Mesenteric fat pad (tissue), 1 donor: ENCODE results near the gene PLOD1. TPM values are rescaled to one million over a fixed set of nuclear protein-coding genes. Genes with fewer than 3 reads are reported as not detected.
"Not testable (repeated sequence)": the region's sequence is repeated elsewhere in the genome, so short reads cannot be mapped to it uniquely, and the experiment has no call there.

Experiments
- DNase-seq: peaks from one replicate; pipeline ENCODE4 v3.0.0-alpha.2; 2020; ENCODE audit warnings: low spot score
- total RNA-seq: library from RNA; stranded (reverse); fragmentation: NEBNext Ultra II Directional; extraction: Animal tissue kit (Norgen Biotek cat#: 25700); gene quantifications from one replicate; pipeline ENCODE4 v1.2.1, GENCODE V29; 2021
- donor health status: DM: yes; HTN: yes; CAD: no.

The PLOD1 gene
- total RNA-seq, 1 donor from 2014 or later: 66.9 TPM

DNA sequence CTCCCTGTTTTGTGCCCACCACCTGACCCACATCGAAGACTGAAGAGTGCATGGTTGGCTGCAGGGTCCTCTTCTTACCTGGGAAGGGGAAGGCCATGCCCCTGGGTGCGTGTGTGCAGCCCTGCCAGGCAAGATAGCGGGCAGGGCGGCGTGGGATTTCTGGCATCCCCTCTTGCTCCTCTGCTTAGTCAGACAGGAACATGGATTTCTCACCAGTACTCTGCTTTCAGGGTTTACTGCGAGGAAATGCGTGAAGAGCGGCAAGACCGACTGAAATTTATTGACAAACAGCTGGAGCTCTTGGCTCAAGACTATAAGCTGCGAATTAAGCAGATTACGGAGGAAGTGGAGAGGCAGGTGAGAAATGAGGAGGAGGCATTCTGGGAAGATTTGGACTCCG lies 69.2 kb downstream of the PLOD1 start:
- no peak for DNase-seq

DNA sequence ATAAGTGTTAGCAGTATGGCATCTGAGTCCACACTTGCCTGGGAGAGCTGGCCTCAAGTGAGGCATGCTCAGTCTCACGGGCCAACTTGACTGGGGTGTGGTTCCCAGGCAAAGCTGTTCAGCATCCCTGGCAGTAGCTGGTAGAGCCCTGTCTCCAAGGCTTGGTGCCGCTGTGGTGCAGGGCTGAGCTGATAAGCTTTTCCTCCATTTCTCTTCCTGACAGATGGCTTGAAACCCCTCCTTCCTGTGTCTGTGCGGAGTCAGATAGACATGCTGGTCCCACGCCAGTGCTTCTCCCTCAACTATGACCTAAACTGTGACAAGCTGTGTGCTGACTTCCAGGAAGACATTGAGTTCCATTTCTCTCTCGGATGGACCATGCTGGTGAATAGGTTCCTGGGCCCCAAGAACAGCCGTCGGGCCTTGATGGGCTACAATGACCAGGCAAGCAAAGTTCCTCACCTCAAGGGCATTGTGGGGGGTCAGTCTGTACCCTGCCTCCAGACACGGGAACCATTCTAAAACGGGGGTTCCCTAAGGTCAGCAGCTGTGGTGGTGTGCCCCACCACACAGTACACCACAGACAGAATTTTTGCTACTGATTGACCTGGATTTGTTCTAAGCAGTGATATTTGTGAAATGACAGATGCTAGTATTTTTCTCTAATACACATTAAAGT lies 71.1 kb downstream of the PLOD1 start:
- no peak for DNase-seq

DNA sequence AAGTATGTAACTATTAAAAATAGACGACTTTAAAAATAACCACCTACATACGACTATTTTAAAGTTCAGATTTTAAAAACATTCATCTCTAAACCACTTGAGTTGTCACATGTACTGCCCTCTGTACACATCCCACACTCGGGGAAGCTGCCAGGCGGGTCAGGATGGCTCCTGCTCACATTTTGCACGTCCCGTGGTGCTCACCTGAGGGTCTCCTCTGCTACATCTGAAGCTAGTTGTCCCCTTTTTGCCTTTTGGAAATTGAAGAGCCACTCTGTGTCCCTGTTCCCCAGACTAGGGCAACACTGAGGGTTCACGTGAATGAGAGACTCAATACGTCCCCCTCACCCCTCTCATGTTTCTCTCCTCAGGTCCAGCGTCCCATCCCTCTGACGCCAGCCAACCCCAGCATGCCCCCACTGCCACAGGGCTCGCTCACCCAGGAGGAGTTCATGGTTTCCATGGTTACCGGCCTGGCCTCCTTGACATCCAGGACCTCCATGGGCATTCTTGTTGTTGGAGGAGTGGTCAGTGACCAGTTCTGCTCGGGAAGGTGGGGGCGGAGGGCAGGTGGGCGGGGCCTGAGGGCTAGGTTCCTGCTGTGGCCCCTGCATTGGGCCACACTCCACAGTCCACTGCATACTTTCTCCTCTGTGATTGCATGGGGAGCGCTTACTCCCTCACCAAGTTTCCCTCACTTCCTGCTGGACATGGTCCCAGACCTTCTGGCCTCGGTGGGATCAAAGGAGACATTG lies 71.8 kb downstream of the PLOD1 start:
- no peak for DNase-seq

DNA sequence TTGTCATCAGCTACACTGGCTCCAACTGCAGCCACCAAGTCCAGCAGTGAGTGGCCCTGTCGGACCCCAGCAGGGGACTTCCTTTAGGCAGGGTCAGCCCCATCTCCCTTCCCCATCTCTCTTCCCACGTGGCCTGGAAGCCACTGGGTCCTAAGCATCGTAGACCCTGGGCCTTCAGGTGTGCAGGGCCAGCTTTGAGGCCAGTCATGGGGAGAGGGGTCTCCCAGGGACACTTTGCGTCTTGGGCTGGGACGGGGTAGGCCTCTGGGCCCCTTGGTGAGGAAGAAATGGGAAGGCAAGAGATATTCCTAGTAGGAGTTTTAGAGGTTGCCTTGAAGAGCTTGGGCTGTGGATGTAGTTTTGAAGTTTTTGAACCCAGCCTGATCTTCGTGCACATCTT lies 72.7 kb downstream of the PLOD1 start:
- no peak for DNase-seq

DNA sequence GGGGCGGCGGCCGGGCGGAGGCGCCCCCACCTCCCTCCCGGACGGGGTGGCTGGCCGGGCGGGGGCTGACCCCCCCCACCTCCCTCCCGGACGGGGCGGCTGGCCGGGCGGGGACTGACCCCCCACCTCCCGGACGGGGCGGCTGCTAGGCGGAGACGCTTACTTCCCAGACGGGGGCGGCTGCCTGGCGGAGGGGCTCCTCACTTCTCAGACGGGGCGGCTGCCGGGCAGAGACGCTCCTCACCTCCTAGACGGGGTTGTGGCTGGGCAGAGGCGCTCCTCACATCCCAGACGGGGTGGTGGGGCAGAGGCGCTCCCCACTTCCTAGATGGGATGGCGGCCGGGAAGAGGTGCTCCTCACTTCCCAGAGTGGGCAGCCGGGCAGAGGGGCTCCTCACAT lies 73.8 kb downstream of the PLOD1 start:
- not testable (repeated sequence) for DNase-seq

DNA sequence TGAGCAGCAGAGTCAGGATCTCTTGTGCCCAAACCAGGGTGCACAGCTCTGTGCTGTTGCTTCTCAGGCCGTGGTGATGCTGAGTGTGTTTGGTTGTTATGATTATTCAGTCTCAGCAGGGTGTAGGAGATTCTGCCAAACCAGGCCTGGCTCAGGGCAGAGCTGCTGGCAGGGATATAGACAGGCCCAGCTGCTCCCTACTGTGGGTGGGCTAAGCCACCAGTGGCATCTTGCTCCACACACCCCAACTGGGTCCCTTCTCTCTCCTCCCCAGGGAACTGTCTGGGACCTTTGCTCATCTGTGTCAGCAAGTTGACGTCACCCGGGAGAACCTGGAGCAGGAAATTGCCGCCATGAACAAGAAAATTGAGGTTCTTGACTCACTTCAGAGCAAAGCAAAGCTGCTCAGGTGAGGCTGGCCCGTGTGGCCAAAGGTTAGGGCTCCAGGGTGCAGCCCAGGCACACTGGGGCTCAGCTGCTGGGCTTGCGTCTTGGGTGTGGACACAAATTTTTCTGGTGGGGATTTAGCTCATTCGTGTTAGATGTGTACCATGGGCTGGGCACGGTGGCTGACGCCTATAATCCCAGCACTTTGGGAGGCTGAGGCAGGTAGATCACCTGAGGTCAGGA lies 74.9 kb downstream of the PLOD1 start:
- DNase-seq: no peak

DNA sequence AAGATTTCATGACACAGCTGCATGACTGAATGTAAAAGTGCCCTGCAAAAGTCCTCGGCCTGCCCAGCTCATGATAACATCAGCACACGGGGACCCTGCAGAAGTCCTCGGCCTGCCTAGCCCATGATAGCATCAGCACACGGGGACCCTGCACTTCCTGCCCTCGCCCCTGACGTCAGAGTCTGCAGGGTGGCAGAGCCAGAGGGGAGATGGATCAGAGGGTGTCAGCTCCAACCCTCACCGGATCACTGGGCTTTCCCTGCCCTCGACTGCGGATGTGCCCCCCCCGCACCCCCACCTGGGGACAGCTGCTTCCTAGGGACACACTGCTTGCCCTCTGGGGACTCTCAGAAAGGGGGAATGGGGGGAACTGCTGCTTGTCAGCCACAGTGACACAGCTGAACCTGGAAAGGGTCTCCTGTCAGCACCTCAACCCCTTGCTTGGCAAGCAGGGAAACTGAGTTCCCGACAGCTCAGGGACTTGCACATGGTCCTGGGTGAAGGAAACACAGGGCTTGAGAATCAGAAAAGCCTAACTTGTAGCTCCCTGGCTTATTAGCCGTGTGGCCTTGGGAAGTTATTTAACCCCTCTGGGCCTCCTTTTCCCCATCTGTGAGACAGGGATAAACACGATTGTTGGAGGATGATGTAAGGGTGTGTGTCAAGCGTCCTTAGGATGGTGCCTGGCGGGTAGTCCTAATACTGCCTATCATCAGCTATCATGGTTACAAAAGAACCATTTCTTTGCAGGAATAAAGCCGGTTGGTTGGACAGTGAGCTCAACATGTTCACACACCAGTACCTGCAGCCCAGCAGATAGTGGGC lies 76.4 kb downstream of the PLOD1 start:
- DNase-seq: no peak

DNA sequence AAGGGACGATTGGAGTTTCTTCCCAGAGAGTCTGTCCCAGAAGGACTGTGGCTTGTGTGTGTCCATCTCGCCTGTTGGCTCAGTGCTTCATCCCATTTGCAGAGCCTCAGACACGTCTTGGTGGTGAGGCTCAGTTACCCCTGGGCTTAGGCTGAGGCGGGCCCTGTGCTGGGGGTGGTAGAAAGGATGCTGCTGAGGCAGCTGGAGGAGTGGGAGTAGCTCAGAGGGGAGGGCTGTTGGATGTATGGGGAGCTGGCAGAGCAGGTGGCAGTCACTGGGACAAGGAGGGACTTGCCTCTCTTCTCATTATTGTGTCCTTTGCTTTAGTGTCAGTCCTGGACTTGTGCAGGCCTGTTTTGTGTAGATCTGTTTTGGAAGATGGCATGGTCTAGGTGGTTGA lies 77.5 kb downstream of the PLOD1 start:
- DNase-seq: no peak

DNA sequence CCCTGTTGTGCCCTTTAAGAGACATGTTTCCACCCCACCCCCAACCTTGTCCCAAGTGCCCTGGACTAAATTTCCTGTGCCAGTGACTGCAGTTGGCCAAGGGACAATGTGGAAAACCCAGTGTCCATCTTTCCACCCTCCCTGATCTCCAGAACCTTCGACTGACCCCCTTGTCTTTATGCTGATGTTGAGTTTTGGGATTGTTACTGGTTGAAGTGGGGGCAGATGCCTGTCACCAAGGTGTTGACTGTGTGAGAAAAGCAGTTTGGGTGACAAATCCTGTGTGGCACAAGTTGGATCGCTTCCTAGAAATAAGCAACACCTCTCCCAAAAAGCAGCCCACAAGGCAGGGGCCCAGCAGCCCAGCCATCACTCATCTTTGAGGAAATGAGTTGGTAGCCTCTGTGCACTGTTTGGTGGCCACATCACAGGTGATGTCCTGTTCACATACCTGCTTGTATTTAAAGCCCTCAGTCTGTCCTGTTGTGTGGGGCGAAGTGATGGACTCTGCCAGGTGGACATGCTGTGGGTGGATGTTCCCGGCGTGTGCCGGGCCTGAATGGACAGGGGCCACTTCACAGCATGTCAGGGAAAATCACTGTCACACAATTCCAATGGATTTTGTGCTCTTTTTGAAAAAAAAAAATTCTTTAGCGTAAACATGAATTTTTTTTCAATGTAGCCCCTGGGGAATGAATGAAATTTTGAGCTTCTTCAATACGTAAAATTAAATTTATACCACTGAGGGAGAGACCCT lies 78.2 kb downstream of the PLOD1 start:
- no peak for DNase-seq

DNA sequence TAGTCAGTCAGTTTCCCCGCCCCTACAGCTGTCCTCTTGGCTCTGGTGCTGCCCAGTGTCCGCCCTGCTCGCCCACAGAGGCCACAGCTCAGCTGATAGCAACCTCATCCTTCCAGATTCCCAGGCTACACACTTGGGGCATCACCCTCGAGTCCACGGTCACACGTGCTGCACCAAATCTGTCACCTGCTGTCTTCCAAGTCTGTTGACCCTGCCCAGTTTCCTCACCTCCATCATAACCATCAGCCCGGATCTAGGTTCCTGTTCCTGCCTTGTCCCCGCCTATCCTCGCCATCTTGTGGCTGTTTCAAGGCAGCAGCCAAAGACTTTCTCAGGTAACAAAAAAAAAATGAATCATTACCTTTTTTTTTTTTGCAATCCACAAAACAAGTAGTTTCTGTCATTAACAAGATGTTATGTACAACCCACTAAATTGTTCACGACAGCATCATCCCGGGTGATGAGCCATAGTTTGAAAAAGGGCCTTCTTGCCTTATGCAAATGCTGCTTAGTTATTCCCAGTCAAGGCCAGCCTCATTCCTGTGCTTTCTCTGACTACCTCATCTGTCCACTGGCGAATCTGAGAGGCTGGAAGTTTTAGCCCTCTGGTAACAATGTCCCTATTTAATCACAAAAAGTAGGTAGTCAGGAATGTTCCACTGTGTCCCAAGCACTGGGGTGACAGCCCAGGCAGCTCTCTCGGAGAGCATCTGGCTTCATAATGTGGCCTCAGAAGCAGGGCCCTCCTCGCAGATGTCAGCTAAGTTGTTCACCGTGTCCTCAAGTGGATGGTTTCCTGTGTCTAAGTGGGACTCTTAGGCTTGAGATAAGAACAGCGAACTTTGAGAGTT lies 79.8 kb downstream of the PLOD1 start:
- DNase-seq: no peak

DNA sequence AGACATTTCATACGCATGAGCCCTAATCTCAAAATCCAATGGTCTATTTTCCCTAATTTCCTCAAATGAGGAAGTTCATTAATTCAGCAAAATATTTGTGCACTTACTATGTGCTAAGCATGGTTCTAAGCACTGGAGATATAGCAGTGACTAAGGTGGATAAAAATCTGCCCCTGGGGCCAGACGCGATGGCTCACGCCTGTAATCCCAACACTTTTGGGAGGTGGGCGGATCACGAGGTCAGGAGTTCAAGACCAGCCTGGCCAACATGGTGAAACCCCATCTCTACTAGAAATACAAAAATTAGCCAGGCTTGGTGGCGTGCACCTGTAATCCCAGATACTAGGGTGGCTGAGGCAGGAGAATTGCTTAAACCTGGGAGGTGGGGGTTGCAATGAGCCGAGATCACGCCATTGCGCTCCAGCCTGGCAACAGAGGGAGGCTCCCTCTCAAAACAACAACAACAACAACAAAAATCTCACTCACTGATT lies 80.5 kb downstream of the PLOD1 start:
- DNase-seq: no peak

DNA sequence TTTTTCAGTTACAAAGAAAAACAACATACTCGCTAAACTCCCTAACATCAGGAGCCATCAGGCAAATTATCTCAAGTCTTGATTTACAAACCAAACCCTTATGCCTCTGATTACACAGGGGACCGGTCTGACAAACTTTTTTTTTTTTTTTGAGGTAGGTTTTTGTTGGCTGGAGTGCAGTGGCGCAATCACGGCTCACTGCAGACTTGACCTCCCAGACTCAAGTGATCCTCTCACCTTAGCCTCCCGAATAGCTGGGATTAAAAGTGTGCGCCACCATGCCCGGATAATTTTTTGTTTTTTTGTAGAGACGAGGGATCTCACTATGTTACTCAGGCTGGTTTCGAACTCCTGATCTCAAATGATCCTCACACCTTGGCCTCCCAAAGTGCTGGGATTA lies 81.0 kb downstream of the PLOD1 start:
- DNase-seq: no peak

DNA sequence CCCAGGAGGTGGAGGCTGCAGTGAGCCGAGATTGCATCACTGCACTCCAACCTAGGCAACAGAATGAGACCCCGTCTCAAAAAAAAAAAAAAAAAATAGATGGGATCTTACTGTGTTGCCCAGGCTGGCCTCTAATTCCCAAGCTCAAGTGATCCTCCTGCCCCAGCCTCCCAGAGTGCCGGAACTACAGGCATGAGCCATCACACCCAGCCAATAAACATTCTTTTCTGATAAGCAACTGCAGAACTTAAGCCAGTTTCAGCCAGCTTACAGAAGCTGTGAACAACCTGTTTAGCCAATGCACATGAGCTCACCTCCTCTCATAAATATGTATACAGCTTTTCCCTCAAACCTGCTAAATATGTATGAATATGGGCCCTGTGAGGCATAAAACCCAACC lies 81.7 kb downstream of the PLOD1 start:
- no peak for DNase-seq

DNA sequence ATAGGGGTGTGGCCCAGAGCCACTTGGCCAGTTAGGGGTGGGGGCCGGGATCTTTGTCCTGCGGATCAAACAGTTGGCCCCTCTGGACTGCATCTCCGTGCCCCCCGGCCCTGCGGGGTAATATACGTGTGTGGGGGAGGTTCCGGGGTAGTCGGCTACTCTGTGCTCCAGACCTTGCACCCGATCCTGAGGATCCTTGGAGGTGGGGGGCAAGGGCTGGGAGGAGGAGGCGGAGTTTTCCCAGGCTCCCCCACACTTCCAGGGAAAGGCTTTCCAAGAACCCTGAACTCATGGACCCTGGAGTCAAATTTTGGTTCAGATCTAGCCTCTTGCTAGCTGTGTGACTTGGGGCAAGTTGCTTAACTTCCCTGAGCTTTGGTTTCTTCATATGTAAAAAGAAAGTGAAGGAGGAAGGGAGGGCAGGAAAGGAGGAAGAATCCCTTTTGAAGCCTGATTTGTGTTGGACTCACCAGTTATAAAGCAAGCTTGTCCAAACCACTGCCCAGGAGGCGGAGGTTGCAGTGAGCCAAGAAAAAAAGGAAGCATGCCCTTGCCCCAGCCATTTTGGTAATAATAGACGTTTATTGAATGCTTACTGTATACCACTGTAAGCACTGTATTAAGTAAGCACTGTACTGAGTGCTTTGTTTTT lies 85.5 kb downstream of the PLOD1 start:
- no peak for DNase-seq

DNA sequence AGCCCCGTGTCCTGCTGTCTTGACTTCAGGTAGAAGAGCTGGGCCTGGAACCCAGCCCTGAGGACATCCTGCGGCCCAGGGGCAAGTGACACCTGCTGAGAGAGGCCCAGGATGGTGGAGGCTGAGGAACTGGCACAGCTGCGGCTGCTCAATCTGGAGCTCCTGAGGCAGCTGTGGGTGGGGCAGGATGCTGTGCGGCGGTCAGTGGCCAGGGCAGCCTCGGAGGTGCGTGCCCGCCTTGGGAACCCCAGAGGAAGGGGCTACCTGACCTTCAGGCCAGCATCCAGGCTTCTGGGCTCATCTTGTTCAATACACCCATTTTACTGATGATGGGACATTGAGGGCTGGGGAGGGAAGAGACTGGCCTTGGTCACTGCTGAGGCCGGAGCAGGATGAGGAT lies 87.1 kb downstream of the PLOD1 start:
- DNase-seq: no peak

DNA sequence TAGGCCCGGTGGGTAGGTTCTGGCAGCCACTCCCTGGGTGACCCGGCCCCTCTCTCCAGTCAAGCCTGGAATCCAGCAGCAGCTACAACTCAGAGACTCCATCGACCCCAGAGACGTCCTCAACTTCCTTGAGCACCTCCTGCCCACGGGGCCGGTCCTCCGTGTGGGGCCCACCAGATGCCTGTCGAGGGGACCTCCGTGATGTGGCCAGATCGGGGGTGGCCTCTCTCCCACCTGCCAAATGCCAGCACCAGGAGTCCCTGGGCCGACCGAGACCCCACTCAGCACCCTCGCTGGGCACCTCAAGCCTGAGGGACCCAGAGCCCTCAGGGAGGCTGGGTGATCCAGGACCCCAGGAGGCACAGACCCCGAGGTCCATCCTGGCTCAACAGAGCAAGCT lies 87.5 kb downstream of the PLOD1 start:
- DNase-seq: no peak
